HG02943 (cell line): ENCODE measurements around the gene C9orf78.
"Not testable (repeated sequence)": the region's sequence is repeated elsewhere in the genome, so short reads cannot be mapped to it uniquely, and the experiment has no call there.

Experiments
- ATAC-seq: cut with Tn5 transposase; IDR thresholded peaks from one replicate; pipeline ENCODE4 v1.9.1; 2021; ENCODE audit warnings: mild to moderate bottlenecking, low read depth, moderate library complexity; ENCODE audit not compliant: unreplicated experiment

Gene C9orf78

GRCh38 chr9:129815278-129815677 lies 19.8 kb downstream of the C9orf78 start:
- ATAC-seq, result no peak

- no peak for ATAC-seq
These were observed 20.4 kb downstream of the C9orf78 start for GRCh38 chr9:129814432-129815223.

GRCh38 chr9:129813661-129814060 lies 21.4 kb downstream of the C9orf78 start:
- no peak for ATAC-seq

GRCh38 chr9:129812385-129812784 lies 22.7 kb downstream of the C9orf78 start:
- ATAC-seq, result no peak

GRCh38 chr9:129811967-129812363 lies 23.1 kb downstream of the C9orf78 start:
- no peak for ATAC-seq

- ATAC-seq, result no peak
These were observed 24.3 kb downstream of the C9orf78 start for GRCh38 chr9:129810788-129811187.

GRCh38 chr9:129810116-129810515 lies 25.0 kb downstream of the C9orf78 start:
- no peak for ATAC-seq

GRCh38 chr9:129809346-129809745 lies 25.7 kb downstream of the C9orf78 start:
- no peak for ATAC-seq

GRCh38 chr9:129806061-129806460 lies 29.0 kb downstream of the C9orf78 start:
- ATAC-seq, result no peak

GRCh38 chr9:129803676-129804060 lies 31.4 kb downstream of the C9orf78 start:
- peak; percentile 7 for ATAC-seq

GRCh38 chr9:129802833-129803675 lies 32.0 kb downstream of the C9orf78 start, which contains the start of gene TOR1B:
TSS of gene TOR1B (plus strand) at chr9:129803184. CDS start at chr9:129803213, 29 bp downstream.
- peak; percentile 85 for ATAC-seq

- no peak for ATAC-seq
These were observed 33.6 kb downstream of the C9orf78 start for GRCh38 chr9:129801504-129801903.

GRCh38 chr9:129798973-129799372 lies 36.1 kb downstream of the C9orf78 start:
- no peak for ATAC-seq

GRCh38 chr9:129796029-129796428 lies 39.0 kb downstream of the C9orf78 start:
- ATAC-seq, result not testable (repeated sequence)

GRCh38 chr9:129794549-129794948 lies 40.5 kb downstream of the C9orf78 start:
- ATAC-seq, result no peak

GRCh38 chr9:129786481-129786880 lies 48.6 kb downstream of the C9orf78 start:
- ATAC-seq, result no peak

GRCh38 chr9:129785866-129786265 lies 49.2 kb downstream of the C9orf78 start:
- no peak for ATAC-seq

GRCh38 chr9:129784970-129785369 lies 50.1 kb downstream of the C9orf78 start:
- not testable (repeated sequence) for ATAC-seq

- no peak for ATAC-seq
These were observed 51.3 kb downstream of the C9orf78 start for GRCh38 chr9:129783516-129784361.

GRCh38 chr9:129781981-129782380 lies 53.1 kb downstream of the C9orf78 start:
- ATAC-seq, result no peak

GRCh38 chr9:129781131-129781530 lies 53.9 kb downstream of the C9orf78 start:
- no peak for ATAC-seq
